ENCODE measurements around the gene CHPF2.

DNA sequence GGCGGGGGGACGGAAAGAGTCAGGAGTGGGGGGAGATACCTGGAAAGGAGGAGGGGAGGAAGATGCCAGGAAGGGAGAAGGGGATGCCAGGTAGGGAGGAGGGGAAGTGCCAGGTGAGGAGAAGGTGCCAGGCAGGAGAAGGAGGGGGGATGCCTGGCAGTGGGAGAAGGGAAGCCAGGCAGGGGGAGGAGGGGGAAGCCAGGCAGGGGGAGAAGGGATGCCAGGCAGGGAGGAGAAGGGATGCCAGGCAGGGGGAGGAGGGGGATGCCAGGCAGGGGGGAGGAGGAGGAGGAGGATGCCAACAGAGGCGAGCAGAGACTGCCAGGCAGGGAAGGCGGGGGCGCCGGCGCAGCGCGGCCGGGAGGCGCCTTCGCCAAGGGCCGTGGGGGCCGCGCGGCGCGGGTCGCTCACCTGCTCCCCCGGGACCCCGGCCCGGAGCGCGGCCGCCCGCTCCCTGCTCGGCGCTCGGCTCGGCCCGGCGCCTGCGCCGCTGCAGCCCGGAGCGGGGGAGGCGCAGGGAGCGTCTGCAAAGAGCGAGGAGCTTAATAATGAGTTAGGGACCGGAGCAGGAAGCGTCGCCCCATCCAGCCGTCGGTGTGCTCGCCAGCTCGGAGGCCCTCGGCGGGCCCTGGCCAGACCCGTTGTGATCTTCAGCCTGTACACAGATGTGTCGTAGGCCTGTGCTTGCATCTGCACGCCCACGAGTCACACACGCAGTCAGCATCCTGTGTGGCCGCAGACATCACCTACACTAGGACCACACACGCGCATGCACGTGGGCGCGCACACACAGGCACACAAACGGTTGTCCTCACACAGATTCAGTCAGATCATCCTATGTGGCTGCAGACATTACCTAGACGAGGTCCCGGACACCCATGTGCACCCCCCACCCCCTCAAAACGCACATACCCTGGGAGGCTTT lies 44.6 kb downstream of the CHPF2 start:
- TF ChIP-seq CTCF (optimal IDR thresholded peaks at IDR 0.05 in 1 of 3, IDR thresholded peaks at IDR 0.05 in 1 of 3, conservative IDR thresholded peaks at IDR 0.05 in 1 of 3; ENCODE audit: extremely low read depth in 1 of 3, insufficient read depth in 2 of 3, low read length in 3 of 3) = no peak
- no peak for TF ChIP-seq EZH2 (IDR thresholded peaks at IDR 0.05; ENCODE audit: low read length)
